Loucy (cell line): Measurements from ENCODE around the gene BSND.

Experiments
- H2AFZ ChIP-seq: fragments of 200-600 bp; sonication (generic); 2 replicates; pipeline ENCODE4 v1.6.0; 2016; ENCODE audit warnings: antibody characterized with exemption, mild to moderate bottlenecking, low read length, moderate library complexity
- H3F3A ChIP-seq: fragments of 200-600 bp; 2 replicates; pipeline ENCODE4 v1.6.0; 2016; ENCODE audit warnings: antibody characterized with exemption, low read depth, mild to moderate bottlenecking
- H3K27me3 ChIP-seq: fragments of 200-600 bp; sonication (generic); 2 replicates; pipeline ENCODE4 v1.6.1; 2014; ENCODE audit warnings: low read length, mild to moderate bottlenecking; ENCODE audit not compliant: insufficient read depth, poor library complexity, severe bottlenecking
- H3K36me3 ChIP-seq: fragments of 200-600 bp; sonication (generic); 2 replicates; pipeline ENCODE4 v1.6.1; 2016; ENCODE audit warnings: low read length; ENCODE audit not compliant: insufficient read depth
- H3K4me1 ChIP-seq: fragments of 200-600 bp; sonication (generic); 2 replicates; pipeline ENCODE4 v1.5.1; 2014; ENCODE audit warnings: low read length, mild to moderate bottlenecking; ENCODE audit not compliant: insufficient read depth, poor library complexity, severe bottlenecking
- H3K4me2 ChIP-seq: fragments of 200-600 bp; sonication (generic); 2 replicates; pipeline ENCODE4 v1.6.0; 2014; ENCODE audit warnings: antibody characterized with exemption, low read length, low read depth, mild to moderate bottlenecking; ENCODE audit not compliant: poor library complexity, severe bottlenecking
- H3K4me3 ChIP-seq: fragments of 200-600 bp; sonication (generic); 2 replicates; pipeline ENCODE4 v1.5.1; 2014; ENCODE audit warnings: low read length, mild to moderate bottlenecking, mixed read lengths; ENCODE audit not compliant: poor library complexity, severe bottlenecking
- H3K79me2 ChIP-seq: fragments of 200-600 bp; sonication (generic); 2 replicates; pipeline ENCODE4 v1.6.1; 2014; ENCODE audit warnings: low read length; ENCODE audit not compliant: insufficient read depth
- H3K9ac ChIP-seq: fragments of 200-600 bp; sonication (generic); 2 replicates; pipeline ENCODE4 v1.6.0; 2014; ENCODE audit warnings: mild to moderate bottlenecking, low read depth, low read length, moderate library complexity; ENCODE audit not compliant: poor library complexity, severe bottlenecking
- H3K9me2 ChIP-seq: fragments of 200-600 bp; sonication (generic); replicated peaks from 2 replicates; pipeline ENCODE4 v1.6.1; 2016; ENCODE audit warnings: low read depth, low read length, mixed read lengths
- H3K9me3 ChIP-seq: fragments of 200-600 bp; sonication (generic); 2 replicates; pipeline ENCODE4 v1.6.1; 2014; ENCODE audit warnings: mild to moderate bottlenecking, antibody characterized with exemption, low read length, low read depth; ENCODE audit not compliant: insufficient read depth
- H4K20me1 ChIP-seq: fragments of 200-600 bp; sonication (generic); 2 replicates; pipeline ENCODE4 v1.6.0; 2014; ENCODE audit warnings: antibody characterized with exemption, low read length, mild to moderate bottlenecking; ENCODE audit not compliant: insufficient read depth, poor library complexity, severe bottlenecking
- CTCF ChIP-seq: fragments of 200-600 bp; sonication (generic); conservative IDR thresholded peaks from 2 replicates; pipeline ENCODE4 v1.5.1; 2014; ENCODE audit warnings: mild to moderate bottlenecking, antibody characterized with exemption, low read length
- EZH2phosphoT487 ChIP-seq: fragments of 200-600 bp; IDR thresholded peaks from 2 replicates; pipeline ENCODE4 v1.6.1; 2018; ENCODE audit warnings: antibody characterized with exemption, mild to moderate bottlenecking, moderate library complexity, borderline replicate concordance

Gene BSND

GRCh38 chr1:55010194-55010886, 11.6 kb downstream of the BSND start:
- Histone ChIP-seq H3F3A (no peaks in the 10 kb centered on the region), H3K79me2 (no peaks in the 10 kb centered on the region), H3K9ac (no peak overlapping the region), H3K9me2 (no peaks in the 10 kb centered on the region), H2AFZ (no peak overlapping the region), H3K4me2 (no peak overlapping the region), H3K36me3 (no peaks in the 10 kb centered on the region), H3K4me1 (no peaks in the 10 kb centered on the region), H3K27me3 (no peaks in the 10 kb centered on the region), H4K20me1 (no peaks in the 10 kb centered on the region), H3K4me3 (no peak overlapping the region), H3K9me3 (no peaks in the 10 kb centered on the region)
- TF ChIP-seq EZH2phosphoT487 = no peak

DNA sequence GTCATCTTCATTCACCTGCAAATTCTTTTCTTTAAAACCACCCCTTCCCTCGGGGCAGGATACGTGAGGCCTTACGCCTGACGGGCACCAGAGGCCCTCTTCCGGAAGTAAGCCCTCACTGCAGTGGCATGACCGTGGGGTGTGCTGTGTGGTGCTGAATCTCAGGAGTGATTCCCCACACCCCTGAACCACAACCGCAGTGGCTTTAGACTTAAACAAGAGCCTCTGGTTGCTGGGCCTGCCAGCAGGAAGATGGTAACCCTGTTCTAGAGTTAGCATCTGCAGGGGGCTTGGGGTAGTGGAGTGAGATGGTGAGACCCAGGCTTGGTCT, 12.1 kb downstream of the BSND start:
- no peak overlapping the region for H3K4me3 ChIP-seq
- TF ChIP-seq EZH2phosphoT487 (no peak), CTCF (no peak)
- H3K36me3 ChIP-seq = no peaks in the 10 kb centered on the region
- H3K27me3 ChIP-seq = no peaks in the 10 kb centered on the region
- no peaks in the 10 kb centered on the region for H3F3A ChIP-seq
- H3K79me2 ChIP-seq = no peaks in the 10 kb centered on the region
- H3K9me2 ChIP-seq = no peaks in the 10 kb centered on the region
- H3K4me1 ChIP-seq = no peaks in the 10 kb centered on the region
- H4K20me1 ChIP-seq = no peaks in the 10 kb centered on the region
- H3K4me2 ChIP-seq = no peak overlapping the region
- H3K9ac ChIP-seq = no peak overlapping the region
- no peaks in the 10 kb centered on the region for H3K9me3 ChIP-seq
- no peak overlapping the region for H2AFZ ChIP-seq

DNA sequence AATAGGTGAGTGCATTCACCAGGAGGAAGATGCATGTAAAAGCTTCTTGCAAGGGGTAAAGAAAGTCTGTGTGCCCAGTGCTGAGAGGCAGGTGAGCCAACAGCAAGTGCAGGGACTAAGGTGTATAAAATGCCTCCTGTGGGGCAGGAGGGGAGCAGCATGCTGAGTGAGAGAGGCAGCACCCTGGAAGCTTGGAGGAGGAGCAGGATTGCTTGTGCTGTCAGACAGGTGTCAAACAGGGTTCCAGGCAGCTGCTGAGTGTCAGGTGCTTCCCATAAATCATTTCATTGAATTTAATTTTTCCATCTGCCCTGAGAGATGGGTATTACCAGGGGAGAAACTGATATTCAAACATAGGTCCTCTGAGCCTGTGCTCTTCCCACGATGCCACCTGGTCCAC, 13.9 kb downstream of the BSND start:
- Histone ChIP-seq H3K9me2 (no peaks in the 10 kb centered on the region), H2AFZ (no peak overlapping the region), H3F3A (no peaks in the 10 kb centered on the region), H3K79me2 (no peaks in the 10 kb centered on the region), H3K4me3 (no peak overlapping the region), H3K27me3 (no peaks in the 10 kb centered on the region), H3K4me1 (no peaks in the 10 kb centered on the region), H3K4me2 (no peak overlapping the region), H4K20me1 (no peaks in the 10 kb centered on the region), H3K9ac (no peak overlapping the region), H3K9me3 (no peaks in the 10 kb centered on the region), H3K36me3 (no peaks in the 10 kb centered on the region)
- no peak for TF ChIP-seq CTCF
- TF ChIP-seq EZH2phosphoT487 = no peak

GRCh38 chr1:55015123-55015522, 16.4 kb downstream of the BSND start:
- Histone ChIP-seq H3K9me2 (no peaks in the 10 kb centered on the region), H3K9ac (no peak overlapping the region), H3K9me3 (no peaks in the 10 kb centered on the region), H3K27me3 (no peaks in the 10 kb centered on the region), H4K20me1 (no peaks in the 10 kb centered on the region), H3K79me2 (no peaks in the 10 kb centered on the region), H2AFZ (no peak overlapping the region), H3K4me1 (no peaks in the 10 kb centered on the region), H3K4me2 (no peak overlapping the region), H3F3A (no peaks in the 10 kb centered on the region), H3K4me3 (no peak overlapping the region), H3K36me3 (no peaks in the 10 kb centered on the region)
- TF ChIP-seq EZH2phosphoT487 (no peak), CTCF (no peak)
